Activated T-helper 1 cell treated with Interleukin-2 at 50 U/mL for 16 hours (primary cell): ENCODE measurements around the gene CD3G.
A peak's percentile ranks its signal among the peaks of the same experiment; 100 is the strongest.
"Not testable (repeated sequence)": the region's sequence is repeated elsewhere in the genome, so short reads cannot be mapped to it uniquely, and the experiment has no call there.

Experiments
- DNase-seq: peaks from one replicate; pipeline ENCODE4 v3.0.0-alpha.2; 2020; ENCODE audit warnings: low read depth

Gene CD3G

DNA sequence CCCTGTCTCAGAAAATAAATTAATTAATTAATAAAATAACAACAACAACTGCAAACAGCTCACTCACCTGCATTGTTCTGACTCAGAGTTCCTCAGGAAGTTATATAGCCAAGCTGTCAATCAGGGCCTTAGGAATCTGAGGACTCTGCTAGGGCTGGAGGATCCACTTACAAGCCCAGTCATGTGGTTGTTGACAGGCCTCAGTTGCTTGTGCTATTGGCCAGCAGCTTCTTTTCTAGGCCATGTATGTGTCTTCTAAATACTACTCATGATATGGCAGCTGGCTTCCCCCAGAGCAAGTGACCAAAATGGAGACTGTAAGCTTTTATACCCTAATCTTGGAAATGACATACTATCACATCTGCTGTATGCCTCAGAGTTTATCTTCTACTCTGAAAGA lies 36.4 kb downstream of the CD3G start:
- DNase-seq, result no peak

DNA sequence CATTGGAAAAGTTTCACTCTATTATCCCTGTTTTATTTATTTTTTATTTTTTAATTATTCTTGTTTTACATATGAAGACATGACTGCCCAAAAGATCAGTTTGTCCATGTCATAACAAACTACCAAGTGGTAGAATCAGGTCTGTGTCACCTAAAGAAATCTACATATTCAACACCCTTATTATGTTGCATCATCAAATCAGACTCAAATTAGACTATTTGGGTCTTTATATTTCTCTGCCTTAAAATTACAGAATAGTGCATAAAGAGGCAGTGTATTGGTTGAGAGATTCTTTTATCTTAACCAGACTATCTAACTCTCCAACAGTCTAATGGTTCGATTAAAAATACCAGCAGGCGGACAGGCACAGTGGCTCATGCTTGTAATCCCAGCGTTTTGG lies 38.8 kb downstream of the CD3G start:
- DNase-seq, result no peak

DNA sequence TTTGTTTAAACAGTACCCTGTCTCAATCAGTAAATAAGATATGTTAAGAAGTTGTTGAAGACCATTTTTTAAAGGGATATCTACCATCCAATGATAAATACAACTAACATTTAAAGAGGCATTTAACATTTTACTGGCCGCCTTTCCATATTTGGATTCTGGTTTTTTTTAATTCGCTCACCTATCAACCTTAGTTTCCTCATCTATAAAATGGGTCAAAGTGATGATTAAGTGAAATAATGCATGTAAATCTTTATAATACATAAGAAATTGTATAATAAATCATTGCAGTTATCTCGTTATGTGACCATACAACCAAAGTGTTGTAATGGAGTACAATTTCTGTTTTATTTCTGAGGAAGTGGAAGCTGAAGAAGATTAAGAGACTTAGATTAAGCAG lies 39.5 kb downstream of the CD3G start:
- no peak for DNase-seq

DNA sequence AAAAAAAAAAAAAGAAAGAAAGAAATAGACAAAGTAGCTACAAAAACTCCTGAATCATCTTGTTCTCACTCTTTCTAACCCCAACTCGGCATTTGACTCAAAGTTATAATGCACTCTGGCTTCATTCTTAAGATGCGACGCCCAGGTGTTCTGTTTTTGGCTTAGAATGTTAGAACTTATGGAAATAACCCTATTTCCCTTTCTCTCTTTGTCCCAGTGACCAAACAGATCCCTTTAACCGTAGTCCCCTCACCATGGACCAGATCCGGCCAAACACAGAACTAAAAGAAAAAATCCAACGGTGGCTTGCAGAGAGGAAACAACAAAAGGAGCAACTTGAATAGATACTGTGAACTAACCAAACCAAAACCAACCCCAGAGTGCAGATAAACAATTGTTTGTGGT lies 52.0 kb downstream of the CD3G start:
- DNase-seq, result no peak

DNA sequence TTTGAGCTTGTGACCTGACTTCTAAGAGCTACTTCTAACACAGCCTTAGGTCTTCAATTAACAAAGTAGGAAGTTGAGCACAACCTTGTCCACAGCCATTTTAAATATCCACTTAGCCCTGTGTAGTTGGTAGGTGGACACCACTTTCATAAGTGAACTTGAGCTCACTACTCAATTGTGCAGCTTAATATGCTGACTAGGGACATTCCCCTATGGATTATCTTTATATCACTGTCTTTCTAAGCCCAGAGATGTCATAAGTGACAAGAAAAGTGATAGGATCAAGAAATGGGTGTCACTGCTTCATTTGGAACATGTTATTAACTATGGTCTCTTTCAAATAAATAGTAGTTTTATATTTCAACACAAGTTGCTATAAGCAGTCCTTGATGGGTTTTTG lies 53.3 kb downstream of the CD3G start:
- DNase-seq, result no peak

DNA sequence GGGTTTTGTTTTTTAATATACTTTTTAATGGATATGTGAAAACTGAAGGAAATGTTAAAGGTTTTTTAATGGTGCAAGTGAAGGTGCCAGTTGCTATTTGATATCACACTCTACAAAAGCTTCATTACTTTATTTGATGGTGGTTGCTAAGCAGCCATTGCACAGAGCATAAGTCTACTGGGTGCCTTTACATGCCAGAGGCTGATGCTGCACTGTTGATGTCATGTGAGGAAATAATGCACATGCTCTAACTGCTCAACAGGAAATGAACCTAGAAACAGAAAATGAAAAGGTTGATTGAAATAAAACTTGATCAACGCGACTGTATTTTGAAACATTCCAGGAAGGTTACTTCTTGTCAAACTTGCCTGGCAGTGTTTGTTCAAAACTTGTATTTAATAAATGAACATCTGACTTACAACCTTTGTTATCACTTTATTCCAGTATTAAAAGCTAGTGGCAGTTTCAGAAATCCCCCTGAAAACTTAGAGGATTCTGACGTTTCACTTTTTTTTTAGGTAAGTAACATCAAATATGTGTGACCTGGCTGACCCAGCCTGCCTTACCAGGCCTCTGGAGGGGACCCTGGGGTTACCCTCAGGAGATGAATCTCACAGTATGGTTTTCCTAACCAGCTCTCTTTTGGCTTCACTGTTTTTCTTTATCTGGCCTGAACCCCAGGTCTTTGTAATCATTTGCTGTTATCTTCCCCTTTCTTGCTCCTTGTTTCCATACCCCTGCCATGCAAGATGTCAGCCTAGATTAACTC lies 54.8 kb downstream of the CD3G start:
- DNase-seq, result peak; percentile 10

DNA sequence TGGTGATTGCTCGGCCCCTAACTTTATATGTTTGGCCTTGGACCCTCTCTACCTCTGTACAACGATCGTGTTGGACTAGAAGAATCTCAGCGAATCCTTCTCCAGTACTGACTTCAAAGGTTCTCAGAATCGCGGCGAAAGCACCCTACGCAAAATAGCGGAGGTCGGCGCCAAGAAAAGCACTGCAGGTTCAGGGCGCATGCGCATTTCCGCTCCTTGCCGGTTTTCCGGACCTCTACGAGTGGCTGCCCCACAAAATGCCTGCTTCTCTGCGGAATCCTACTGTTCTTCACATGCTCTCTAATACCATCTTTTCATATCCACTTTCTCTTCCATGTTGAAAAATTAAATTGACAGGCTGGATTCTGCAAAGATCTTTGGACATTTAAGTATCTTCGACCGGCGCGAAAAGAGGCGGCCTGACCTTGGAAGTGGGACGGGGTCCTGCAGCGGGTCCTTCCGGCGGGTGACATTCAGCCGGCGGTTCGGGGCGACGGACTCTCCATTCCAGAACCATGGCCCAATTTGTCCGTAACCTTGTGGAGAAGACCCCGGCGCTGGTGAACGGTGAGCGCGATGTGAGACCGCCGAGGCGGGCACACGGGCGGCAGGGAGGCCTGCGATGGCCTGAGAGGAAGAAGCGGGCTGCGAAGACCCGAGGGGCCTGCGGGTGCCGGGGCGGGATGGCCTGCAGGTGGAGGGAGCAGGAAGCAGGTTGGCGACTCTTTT lies 57.2 kb downstream of the CD3G start, which contains the start of gene ATP5MG:
Gene ATP5MG, plus strand, starts transcription at position 456 of the 729 bp plus-strand sequence. Its CDS starts 60 bp downstream, at position 516.
- peak; percentile 81 for DNase-seq

DNA sequence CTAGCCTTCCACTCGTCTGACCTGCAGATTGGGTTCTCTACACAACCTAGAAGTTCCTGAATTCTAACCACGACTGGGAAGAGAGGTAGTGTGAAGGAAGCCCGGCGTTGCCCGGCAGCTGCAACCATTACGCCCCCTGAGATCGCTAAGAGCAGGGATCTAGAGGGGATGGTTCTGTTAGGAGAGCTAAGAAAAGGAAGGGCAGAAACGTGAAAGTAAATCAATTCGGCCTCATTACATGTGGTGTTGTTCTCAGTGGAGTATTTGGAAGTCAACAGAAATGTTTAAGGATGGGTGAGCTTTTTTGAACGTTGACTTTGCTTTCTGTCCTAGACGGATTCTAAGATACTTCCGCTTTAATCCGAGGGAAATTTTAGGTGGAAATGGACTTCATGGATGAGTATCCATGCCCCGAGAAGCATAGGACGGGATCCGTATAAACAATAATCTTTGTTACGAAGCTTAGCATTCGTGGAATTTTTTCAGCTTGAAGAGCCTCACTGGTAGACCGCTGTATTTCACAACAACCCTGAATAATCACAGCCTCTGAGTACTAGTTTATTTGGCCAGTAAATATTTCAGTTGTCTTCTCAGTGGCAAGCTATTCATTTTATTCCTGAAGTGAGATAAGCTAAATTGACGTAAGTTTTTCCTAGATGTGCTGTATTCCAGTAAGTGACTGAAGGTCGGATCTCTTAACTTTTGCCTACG lies 57.9 kb downstream of the CD3G start:
- no peak for DNase-seq

DNA sequence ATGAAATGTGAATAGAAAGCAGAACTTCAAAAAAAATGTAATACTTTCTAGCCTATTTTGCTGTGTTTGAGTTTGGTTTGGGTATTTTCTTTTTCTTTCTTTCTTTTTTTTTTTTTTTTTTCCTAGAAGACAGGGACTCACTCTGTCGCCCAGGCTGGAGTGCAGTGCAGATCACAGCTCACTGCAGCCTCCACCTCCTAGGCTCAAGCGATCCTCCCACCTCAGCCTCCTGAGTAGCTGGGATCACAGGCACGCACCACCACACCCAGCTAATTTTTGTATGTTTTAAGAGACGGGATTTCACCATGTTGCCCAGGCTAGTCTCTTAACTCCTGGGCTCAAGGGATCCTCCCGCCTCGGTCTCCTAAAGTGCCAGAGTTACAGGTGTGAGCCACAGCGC lies 58.5 kb downstream of the CD3G start:
- DNase-seq, result not testable (repeated sequence)
